Transverse colon (tissue), 4 donors: ENCODE data around the gene CSNK1G1.

Source experiments
- EP300 ChIP-seq: sonication (generic); formaldehyde crosslinking; IDR thresholded peaks from one replicate; pipeline ENCODE4 v1.6.1; 2017; ENCODE audit warnings: antibody characterized with exemption, low read depth
- POLR2A ChIP-seq: fragments of 450-650 bp; IDR thresholded peaks from one replicate; pipeline ENCODE4 v1.6.1; 2016; ENCODE audit warnings: antibody characterized with exemption, mild to moderate bottlenecking, moderate library complexity
- POLR2AphosphoS5 ChIP-seq, 3 donors: sonication (generic); formaldehyde crosslinking; IDR thresholded peaks; one replicate each; pipeline ENCODE4 v1.6.1; 2016; ENCODE audit warnings: antibody characterized with exemption in 3 of 3
- TF ChIP-seq, protein P1 (sequence below), 5 experiments: fragments of 200-600 bp in 3 of 5; fragments of 450-650 bp in 2 of 5; sonication (generic) in 3 of 5; IDR thresholded peaks; 1 replicate in 2 of 5; 2 replicates in 3 of 5; pipeline ENCODE4 v1.5.1; 2016 to 2017; ENCODE audit warnings: antibody characterized with exemption in 5 of 5, inconsistent platforms in 3 of 5, mild to moderate bottlenecking in 2 of 5, moderate library complexity in 1 of 5

DNA sequence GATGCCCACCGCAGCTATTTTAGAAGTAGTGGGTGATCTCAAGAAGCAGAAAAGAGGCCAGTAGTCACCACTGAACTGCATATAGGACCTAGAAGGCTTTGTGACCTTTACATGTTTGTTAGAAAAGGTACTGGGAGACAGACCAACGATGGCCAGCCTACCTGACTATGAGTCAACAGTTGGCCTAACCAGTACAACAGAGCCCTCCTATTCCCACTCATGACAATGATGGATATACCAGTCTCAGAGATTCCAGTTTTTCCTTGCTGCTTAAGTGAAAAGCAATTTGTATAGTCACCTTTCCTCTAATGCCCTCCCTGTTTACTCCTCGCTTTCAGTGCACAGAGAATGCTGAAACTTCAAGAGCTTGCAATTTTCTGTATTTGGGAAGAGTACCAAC lies 106.6 kb downstream of the CSNK1G1 start:
- TF ChIP-seq, protein P1, sequence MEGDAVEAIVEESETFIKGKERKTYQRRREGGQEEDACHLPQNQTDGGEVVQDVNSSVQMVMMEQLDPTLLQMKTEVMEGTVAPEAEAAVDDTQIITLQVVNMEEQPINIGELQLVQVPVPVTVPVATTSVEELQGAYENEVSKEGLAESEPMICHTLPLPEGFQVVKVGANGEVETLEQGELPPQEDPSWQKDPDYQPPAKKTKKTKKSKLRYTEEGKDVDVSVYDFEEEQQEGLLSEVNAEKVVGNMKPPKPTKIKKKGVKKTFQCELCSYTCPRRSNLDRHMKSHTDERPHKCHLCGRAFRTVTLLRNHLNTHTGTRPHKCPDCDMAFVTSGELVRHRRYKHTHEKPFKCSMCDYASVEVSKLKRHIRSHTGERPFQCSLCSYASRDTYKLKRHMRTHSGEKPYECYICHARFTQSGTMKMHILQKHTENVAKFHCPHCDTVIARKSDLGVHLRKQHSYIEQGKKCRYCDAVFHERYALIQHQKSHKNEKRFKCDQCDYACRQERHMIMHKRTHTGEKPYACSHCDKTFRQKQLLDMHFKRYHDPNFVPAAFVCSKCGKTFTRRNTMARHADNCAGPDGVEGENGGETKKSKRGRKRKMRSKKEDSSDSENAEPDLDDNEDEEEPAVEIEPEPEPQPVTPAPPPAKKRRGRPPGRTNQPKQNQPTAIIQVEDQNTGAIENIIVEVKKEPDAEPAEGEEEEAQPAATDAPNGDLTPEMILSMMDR (IDR thresholded peaks at IDR 0.05): no peak
- TF ChIP-seq POLR2AphosphoS5 (IDR thresholded peaks at IDR 0.05) (no peak), POLR2A (no peak), EP300 (no peak)
